Mesothelial cell of epicardium (in vitro differentiated cells): ENCODE data around the gene HEPACAM. TPM values are rescaled to one million over a fixed set of nuclear protein-coding genes. Genes with fewer than 3 reads are reported as not detected.

Experiments used
- DNase-seq, 2 experiments: peaks; one replicate each; pipeline ENCODE4 v3.0.0; 2021; ENCODE audit warnings: low spot score in 2 of 2; ENCODE audit not compliant: unreplicated experiment in 2 of 2
- H3K27ac Mint-ChIP-seq: 2 replicates; pipeline ENCODE4 v1.8.0; 2021; ENCODE audit warnings: mixed read lengths
- H3K27me3 Mint-ChIP-seq: 2 replicates; pipeline ENCODE4 v1.8.0; 2021; ENCODE audit warnings: low read depth, mixed read lengths
- H3K36me3 Mint-ChIP-seq: 2 replicates; pipeline ENCODE4 v1.8.0; 2021; ENCODE audit warnings: mixed read lengths
- H3K4me1 Mint-ChIP-seq: 2 replicates; pipeline ENCODE4 v1.8.0; 2021; ENCODE audit warnings: mixed read lengths
- H3K4me3 Mint-ChIP-seq: 2 replicates; pipeline ENCODE4 v1.8.0; 2021; ENCODE audit warnings: mild to moderate bottlenecking, moderate library complexity, mixed read lengths
- H3K9me3 Mint-ChIP-seq: 2 replicates; pipeline ENCODE4 v1.8.0; 2021; ENCODE audit warnings: mixed read lengths
- CTCF ChIP-seq: fragments of 200-600 bp; sonication (generic); IDR thresholded peaks from one replicate; pipeline ENCODE4 v1.5.0; 2021; ENCODE audit warnings: antibody characterized with exemption; ENCODE audit not compliant: unreplicated experiment
- total RNA-seq: library from RNA; stranded (reverse); gene quantifications from 3 replicates; pipeline ENCODE4 v1.2.1, GENCODE V29; 2021

Gene HEPACAM
- total RNA-seq, 1 donor from 2014 or later = not detected

- H3K4me3 Mint-ChIP-seq = no peak overlapping the region
- peaks cover 35% of the 10 kb centered on the region for H3K27me3 Mint-ChIP-seq
- H3K4me1 Mint-ChIP-seq = peaks cover 7% of the 10 kb centered on the region
- DNase-seq = no peak
- no peak overlapping the region for H3K27ac Mint-ChIP-seq
- H3K9me3 Mint-ChIP-seq = no peaks in the 10 kb centered on the region
- no peaks in the 10 kb centered on the region for H3K36me3 Mint-ChIP-seq
- TF ChIP-seq CTCF = no peak
These were observed 40.3 kb downstream of the HEPACAM start for GRCh38 chr11:124895471-124895971.

- Mint-ChIP-seq H3K36me3 (no peaks in the 10 kb centered on the region), H3K27me3 (peaks cover 32% of the 10 kb centered on the region), H3K27ac (no peak overlapping the region), H3K4me1 (peaks cover 7% of the 10 kb centered on the region), H3K9me3 (no peaks in the 10 kb centered on the region), H3K4me3 (no peak overlapping the region)
- TF ChIP-seq CTCF = no peak
- no peak for DNase-seq
These were observed 41.0 kb downstream of the HEPACAM start for GRCh38 chr11:124894606-124895430.

GRCh38 chr11:124893781-124894401 lies 42.0 kb downstream of the HEPACAM start:
- Mint-ChIP-seq H3K36me3 (no peaks in the 10 kb centered on the region), H3K4me1 (peaks cover 4% of the 10 kb centered on the region), H3K27ac (no peak overlapping the region), H3K4me3 (no peak overlapping the region), H3K27me3 (peaks cover 33% of the 10 kb centered on the region), H3K9me3 (no peaks in the 10 kb centered on the region)
- no peak for TF ChIP-seq CTCF
- DNase-seq = no peak

- DNase-seq = peak in 1 of 2 experiments; percentile 21
- Mint-ChIP-seq H3K4me1 (no peaks in the 10 kb centered on the region), H3K36me3 (no peaks in the 10 kb centered on the region), H3K27ac (no peak overlapping the region), H3K4me3 (no peak overlapping the region), H3K9me3 (no peaks in the 10 kb centered on the region), H3K27me3 (peaks cover 40% of the 10 kb centered on the region)
- no peak for TF ChIP-seq CTCF
These were observed 42.9 kb downstream of the HEPACAM start for GRCh38 chr11:124892750-124893454.

- peaks cover 45% of the 10 kb centered on the region for H3K27me3 Mint-ChIP-seq
- no peak for DNase-seq
These were observed 43.7 kb downstream of the HEPACAM start for GRCh38 chr11:124892146-124892545.

More at GRCh38 chr11:124892146-124892545, 43.7 kb downstream of the HEPACAM start:
- Mint-ChIP-seq H3K27ac (no peak overlapping the region), H3K36me3 (no peaks in the 10 kb centered on the region), H3K4me3 (no peak overlapping the region), H3K9me3 (no peaks in the 10 kb centered on the region), H3K4me1 (no peaks in the 10 kb centered on the region)
- TF ChIP-seq CTCF = no peak
